HepG2 (cell line): ENCODE measurements around the gene GNAS-AS1. TPM values are rescaled to one million over a fixed set of nuclear protein-coding genes. Genes with fewer than 3 reads are reported as not detected.

Experiments used
- ATAC-seq: fragments of 200-7000 bp; cut with Tn5 transposase; 3 replicates; pipeline ENCODE4 v1.9.1; 2020; ENCODE audit warnings: mild to moderate bottlenecking, moderate library complexity
- BruUV-seq: library from RNA; stranded (reverse); fragments of 400-500 nt; replicated peaks from 2 replicates; lab custom pipeline; 2021; lab: Mats Ljungman, UMichigan
- CTCF ChIA-PET: fragments of 300-600 bp; formaldehyde crosslinking; extraction: SDS; loops from one replicate; lab custom pipeline; 2021; ENCODE audit warnings: low total read pairs, inconsistent platforms, low intra/inter-chr PET ratio; lab: Yijun Ruan, JAX
- POLR2A ChIA-PET: fragments of 350-600 bp; sonication (Branson Sonifier 250); formaldehyde crosslinking; loops from one replicate; lab custom pipeline; 2020; ENCODE audit warnings: antibody characterized with exemption, inconsistent platforms; lab: Yijun Ruan, JAX
- DNase-seq: peaks from one replicate; pipeline ENCODE4 v3.0.0-alpha.2; 2015; ENCODE audit warnings: low spot score
- FAIRE-seq: peaks from 3 replicates; lab custom pipeline; 2011; peaks lifted over from hg19 to GRCh38; lab: Jason Lieb, UNC
- H2AFZ ChIP-seq: one replicate; pipeline ENCODE4 v1.6.1; 2011; ENCODE audit warnings: low read length, inconsistent platforms
- H3K27ac ChIP-seq: fragments of 300-600 bp; 3 replicates; pipeline ENCODE4 v1.8.0; 2011; ENCODE audit warnings: mixed run types, mild to moderate bottlenecking, mixed read lengths, low read length, inconsistent platforms; ENCODE audit not compliant: insufficient read depth; ENCODE audit errors: extremely low read length
- H3K27me3 ChIP-seq, 2 experiments: fragments of 200-600 bp in 1 of 2; 2 replicates in 1 of 2; 3 replicates in 1 of 2; pipeline versions ENCODE4 v1.6.0 to v1.8.0; 2011; ENCODE audit warnings: low read length in 2 of 2, mild to moderate bottlenecking in 2 of 2, moderate library complexity in 2 of 2, inconsistent platforms in 1 of 2; ENCODE audit not compliant: insufficient read depth in 2 of 2, control insufficient read depth in 1 of 2
- H3K36me3 ChIP-seq, 2 experiments: fragments of 200-600 bp in 1 of 2; replicated peaks in 1 of 2; 2 replicates in 1 of 2; 3 replicates in 1 of 2; pipeline versions ENCODE4 v1.5.1 to v1.8.0; 2011; ENCODE audit warnings: low read length in 2 of 2, inconsistent platforms in 1 of 2; ENCODE audit not compliant: insufficient read depth in 2 of 2, control insufficient read depth in 1 of 2
- H3K4me1 ChIP-seq: 2 replicates; pipeline ENCODE4 v1.5.1; 2012; ENCODE audit warnings: low read length, inconsistent platforms; ENCODE audit not compliant: insufficient read depth
- H3K4me2 ChIP-seq: 2 replicates; pipeline ENCODE4 v1.6.0; 2011; ENCODE audit warnings: low read depth, low read length, inconsistent platforms
- H3K4me3 ChIP-seq, 3 experiments: fragments of 200-600 bp in 1 of 3; sonication (generic), shearing (Covaris generic) in 1 of 3; replicated peaks in 1 of 3; 2 replicates each; pipeline ENCODE4 v1.5.1; 2011 to 2016; ENCODE audit warnings: low read length in 3 of 3, inconsistent platforms in 2 of 3, low read depth in 2 of 3, mild to moderate bottlenecking in 2 of 3, control low read depth in 1 of 3, mixed read lengths in 1 of 3; ENCODE audit not compliant: insufficient read depth in 1 of 3
- H3K79me2 ChIP-seq: one replicate; pipeline ENCODE4 v1.6.1; 2011; ENCODE audit warnings: low read length, inconsistent platforms; ENCODE audit not compliant: insufficient read depth
- H3K9ac ChIP-seq: 2 replicates; pipeline ENCODE4 v1.6.0; 2011; ENCODE audit warnings: mild to moderate bottlenecking, low read depth, low read length, inconsistent platforms; ENCODE audit not compliant: insufficient read depth
- H3K9me3 ChIP-seq: 2 replicates; pipeline ENCODE4 v1.5.1; 2012; ENCODE audit warnings: mild to moderate bottlenecking, low read length
- H4K20me1 ChIP-seq: 2 replicates; pipeline ENCODE4 v1.6.0; 2011; ENCODE audit warnings: inconsistent platforms, mild to moderate bottlenecking, low read length, moderate library complexity; ENCODE audit not compliant: insufficient read depth
- ATF7 ChIP-seq, 2 experiments: fragments of 450-650 bp in 1 of 2; sonication (generic) in 1 of 2; formaldehyde crosslinking in 1 of 2; IDR thresholded peaks; 2 replicates each; pipeline versions ENCODE4 v1.4.0 to v1.6.1; 2016 to 2020; ENCODE audit warnings: antibody characterized with exemption in 1 of 2, mild to moderate bottlenecking in 1 of 2, missing genetic modification reagents in 1 of 2
- BHLHE40 ChIP-seq: IDR thresholded peaks from 2 replicates; pipeline ENCODE4 v1.6.1; 2011; ENCODE audit warnings: low read length, improper control_type of control experiment
- CBX1 ChIP-seq: IDR thresholded peaks from one replicate; pipeline ENCODE4 v1.6.1; 2016; ENCODE audit warnings: antibody characterized with exemption, low read depth
- CREB1 ChIP-seq, 2 experiments: fragments of 450-650 bp in 1 of 2; IDR thresholded peaks; 2 replicates each; pipeline ENCODE4 v1.6.1; 2016 to 2017; ENCODE audit warnings: control low read depth in 1 of 2, mild to moderate bottlenecking in 1 of 2, missing compliant biosample characterization in 1 of 2, missing genetic modification characterization in 1 of 2
- FOXO4 ChIP-seq: sonication (generic); formaldehyde crosslinking; conservative IDR thresholded peaks from 2 replicates; pipeline ENCODE4 v1.8.1; 2023; ENCODE audit warnings: missing genetic modification reagents
- PCBP2 ChIP-seq: fragments of 200-400 bp; formaldehyde crosslinking; optimal IDR thresholded peaks from 2 replicates; pipeline ENCODE3; 2018; ENCODE audit warnings: low read length, low read depth; ENCODE audit not compliant: poor library complexity, severe bottlenecking
- PRMT3 ChIP-seq: sonication (generic); formaldehyde crosslinking; IDR thresholded peaks from 2 replicates; pipeline ENCODE4 v1.8.1; 2022; ENCODE audit warnings: low read depth, mild to moderate bottlenecking, moderate library complexity, missing genetic modification reagents, borderline replicate concordance
- RFXAP ChIP-seq: sonication (generic); formaldehyde crosslinking; IDR thresholded peaks from 2 replicates; pipeline ENCODE4 v1.4.0; 2020; ENCODE audit warnings: missing genetic modification reagents, borderline replicate concordance
- SP140L ChIP-seq: sonication (generic); formaldehyde crosslinking; IDR thresholded peaks from 2 replicates; pipeline ENCODE4 v1.4.0; 2020; ENCODE audit warnings: missing genetic modification reagents, borderline replicate concordance
- STAG1 ChIP-seq: sonication (generic); formaldehyde crosslinking; IDR thresholded peaks from 2 replicates; pipeline ENCODE4 v1.4.0; 2020; ENCODE audit warnings: missing genetic modification reagents
- ZKSCAN1 ChIP-seq: fragments of 150-350 bp; IDR thresholded peaks from 2 replicates; pipeline ENCODE4 v1.6.1; 2014; ENCODE audit warnings: low read length
- ZNF232 ChIP-seq: sonication (generic); formaldehyde crosslinking; IDR thresholded peaks from 2 replicates; pipeline ENCODE4 v1.4.0; 2020; ENCODE audit warnings: missing genetic modification reagents, borderline replicate concordance
- ZNF616 ChIP-seq: sonication (generic); formaldehyde crosslinking; IDR thresholded peaks from 2 replicates; pipeline ENCODE4 v1.5.0; 2020; ENCODE audit warnings: low read depth, mild to moderate bottlenecking, missing genetic modification reagents
- ZNF660 ChIP-seq: sonication (generic); formaldehyde crosslinking; IDR thresholded peaks from 2 replicates; pipeline ENCODE4 v1.5.1; 2020; ENCODE audit warnings: mild to moderate bottlenecking, low read depth, missing genetic modification reagents, borderline replicate concordance
- ZNF781 ChIP-seq: sonication (generic); formaldehyde crosslinking; IDR thresholded peaks from 2 replicates; pipeline ENCODE4 v1.5.1; 2020; ENCODE audit warnings: borderline replicate concordance, mild to moderate bottlenecking, missing genetic modification reagents; ENCODE audit errors: not compliant biosample characterization
- ZSCAN20 ChIP-seq: sonication (generic); formaldehyde crosslinking; IDR thresholded peaks from 2 replicates; pipeline ENCODE4 v1.4.0; 2020; ENCODE audit warnings: missing genetic modification reagents, mild to moderate bottlenecking, borderline replicate concordance
- WGBS: methylation state at CpG from one replicate; pipeline ENCODE4 v1.1.6; 2017; ENCODE audit warnings: low lambda C conversion rate; 5-methylcytosine and 5-hydroxymethylcytosine counted together
- in situ Hi-C: cut with HindIII; loops from 2 replicates; pipeline ENCODE4 v1.10.0; 2017; ENCODE audit warnings: low pct_unique_long_range_greater_than_20kb; ENCODE audit not compliant: extremely low pct_ligation_motif_present
- intact Hi-C: fragments of 100-400 bp; cut with micrococcal nuclease; formaldehyde crosslinking; loops from one replicate; pipeline ENCODE4 v1.10.0; 2022; ENCODE audit not compliant: unreplicated experiment
- polyA plus RNA-seq, 8 experiments: library from polyadenylated mRNA; depleted of rRNA in 3 of 8; stranded (reverse) in 7 of 8; unstranded in 1 of 8; fragments of >200 nt; fragmentation: Illumina TruSeq in 4 of 8; extraction: Trizol in 4 of 8; gene quantifications; 2 replicates each; pipeline versions ENCODE4 v1.2.1 to v1.2.3, GENCODE V29; 2011 to 2016; ENCODE audit warnings: low read depth in 4 of 8, missing spikeins in 1 of 8, mixed read lengths in 1 of 8; ENCODE audit not compliant: insufficient read depth in 1 of 8
- total RNA-seq, 5 experiments: library from RNA; depleted of rRNA; stranded (reverse); fragments of >200 nt; fragmentation: Illumina TruSeq; extraction: Trizol; gene quantifications; 2 replicates each; pipeline ENCODE4 v1.2.3, GENCODE V29; 2016; ENCODE audit warnings: low read depth in 1 of 5
- TF ChIP-seq, protein P1 (sequence below): sonication (generic); formaldehyde crosslinking; IDR thresholded peaks from 2 replicates; pipeline ENCODE4 v1.5.0; 2020; ENCODE audit warnings: mild to moderate bottlenecking, missing genetic modification reagents, moderate library complexity

The GNAS-AS1 gene
- total and polyA plus RNA-seq, 2 of the 13 experiments (the other 11 are each of a cell fraction or from before 2014, with no cell fraction given), result not detected

GRCh38 chr20:58864346-58864745 lies 13.6 kb upstream of the GNAS-AS1 start:
- no peak for FAIRE-seq
- no peak overlapping the region for H3K27ac ChIP-seq
- intact Hi-C loops, result no loop called here
- no peak overlapping the region for H3K4me2 ChIP-seq
- CTCF ChIA-PET, result interaction anchor here (1.3 kb wide), 1 partner anchor 358 kb away, joined by 4 read pairs; no protein-coding TSS in a partner anchor
- peaks cover 7% of the 10 kb centered on the region; the same call in 1 of the 2 replicates for H3K4me1 ChIP-seq
- no peak overlapping the region for H3K9ac ChIP-seq
- DNase-seq, result no peak
- TF ChIP-seq ZNF232 (CRISPR knock-in tag) (no peak), RFXAP (no peak), CBX1 (no peak), CREB1 (IDR thresholded peaks at IDR 0.05) (peak; percentile 62), CREB1 (CRISPR knock-in tag; IDR thresholded peaks at IDR 0.05) (no peak), STAG1 (CRISPR knock-in tag) (peak; percentile 76), PCBP2 (no peak), PRMT3 (CRISPR knock-in tag) (no peak), FOXO4 (no peak), SP140L (CRISPR knock-in tag) (no peak), ATF7 (IDR thresholded peaks at IDR 0.05) (peak; percentile 69), ATF7 (CRISPR knock-in tag; IDR thresholded peaks at IDR 0.05) (no peak), ZNF781 (no peak), ZSCAN20 (CRISPR knock-in tag) (no peak), ZKSCAN1 (no peak), BHLHE40 (peak; percentile 57; the same call in 1 of the 2 replicates), ZNF660 (no peak), ZNF616 (CRISPR knock-in tag) (no peak)
- TF ChIP-seq, protein P1, sequence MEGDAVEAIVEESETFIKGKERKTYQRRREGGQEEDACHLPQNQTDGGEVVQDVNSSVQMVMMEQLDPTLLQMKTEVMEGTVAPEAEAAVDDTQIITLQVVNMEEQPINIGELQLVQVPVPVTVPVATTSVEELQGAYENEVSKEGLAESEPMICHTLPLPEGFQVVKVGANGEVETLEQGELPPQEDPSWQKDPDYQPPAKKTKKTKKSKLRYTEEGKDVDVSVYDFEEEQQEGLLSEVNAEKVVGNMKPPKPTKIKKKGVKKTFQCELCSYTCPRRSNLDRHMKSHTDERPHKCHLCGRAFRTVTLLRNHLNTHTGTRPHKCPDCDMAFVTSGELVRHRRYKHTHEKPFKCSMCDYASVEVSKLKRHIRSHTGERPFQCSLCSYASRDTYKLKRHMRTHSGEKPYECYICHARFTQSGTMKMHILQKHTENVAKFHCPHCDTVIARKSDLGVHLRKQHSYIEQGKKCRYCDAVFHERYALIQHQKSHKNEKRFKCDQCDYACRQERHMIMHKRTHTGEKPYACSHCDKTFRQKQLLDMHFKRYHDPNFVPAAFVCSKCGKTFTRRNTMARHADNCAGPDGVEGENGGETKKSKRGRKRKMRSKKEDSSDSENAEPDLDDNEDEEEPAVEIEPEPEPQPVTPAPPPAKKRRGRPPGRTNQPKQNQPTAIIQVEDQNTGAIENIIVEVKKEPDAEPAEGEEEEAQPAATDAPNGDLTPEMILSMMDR (CRISPR knock-in tag), result peak; percentile 56
- TF ChIP-seq, all 625 proteins: peak for 5
- Histone ChIP-seq H3K27me3 (peaks cover 0 to 8% of the 10 kb centered on the region in 2 experiments; a peak in 3 of 5 replicates), H3K36me3 (no peaks in the 10 kb centered on the region), H3K4me3 (no peak overlapping the region), H4K20me1 (no peaks in the 10 kb centered on the region), H2AFZ (no peak overlapping the region), H3K79me2 (no peaks in the 10 kb centered on the region), H3K9me3 (no peaks in the 10 kb centered on the region)
- peak; percentile 62; the same call in 2 of the 3 replicates for ATAC-seq
- POLR2A ChIA-PET, result no interaction called here
- in situ Hi-C loops, result no loop called here
- WGBS, result 0% methylated on average over 2 of the region's 2 CpGs
- no TSS peak for BruUV-seq
